Fibroblast of skin of right quadriceps (primary cell): ENCODE results near the gene KRTAP2-2.
A peak's percentile ranks its signal among the peaks of the same experiment; 100 is the strongest.
"Not testable (repeated sequence)": the region's sequence is repeated elsewhere in the genome, so short reads cannot be mapped to it uniquely, and the experiment has no call there.

Experiments used
- DNase-seq: peaks from one replicate; pipeline ENCODE4 v3.0.0-alpha.2; 2013

Gene KRTAP2-2, protein sequence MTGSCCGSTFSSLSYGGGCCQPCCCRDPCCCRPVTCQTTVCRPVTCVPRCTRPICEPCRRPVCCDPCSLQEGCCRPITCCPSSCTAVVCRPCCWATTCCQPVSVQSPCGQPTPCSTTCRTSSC

DNA sequence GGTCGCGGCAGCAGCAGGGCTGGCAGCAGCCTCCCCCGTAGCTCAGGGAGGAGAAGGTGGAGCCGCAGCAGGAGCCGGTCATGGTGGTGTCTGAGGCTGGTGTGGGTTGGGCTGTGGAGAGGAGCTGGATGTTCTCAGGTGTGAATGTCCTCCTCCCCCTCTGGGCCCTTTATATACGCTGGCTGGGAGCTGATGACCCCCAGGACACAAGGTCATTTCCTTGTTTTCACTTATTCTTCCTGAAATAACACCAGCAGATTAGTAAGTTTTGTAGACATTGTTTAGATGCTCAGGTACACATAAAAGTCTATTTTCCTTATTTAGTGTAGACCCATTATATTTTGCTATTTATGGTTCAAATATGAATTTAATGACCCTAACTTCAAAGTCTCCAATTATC, at the start of gene KRTAP2-2:
Gene KRTAP2-2 (minus strand): TSS at position 101 of the 400 bp plus-strand sequence. CDS start 19 bp downstream, at position 82.
- DNase-seq = not testable (repeated sequence)

DNA sequence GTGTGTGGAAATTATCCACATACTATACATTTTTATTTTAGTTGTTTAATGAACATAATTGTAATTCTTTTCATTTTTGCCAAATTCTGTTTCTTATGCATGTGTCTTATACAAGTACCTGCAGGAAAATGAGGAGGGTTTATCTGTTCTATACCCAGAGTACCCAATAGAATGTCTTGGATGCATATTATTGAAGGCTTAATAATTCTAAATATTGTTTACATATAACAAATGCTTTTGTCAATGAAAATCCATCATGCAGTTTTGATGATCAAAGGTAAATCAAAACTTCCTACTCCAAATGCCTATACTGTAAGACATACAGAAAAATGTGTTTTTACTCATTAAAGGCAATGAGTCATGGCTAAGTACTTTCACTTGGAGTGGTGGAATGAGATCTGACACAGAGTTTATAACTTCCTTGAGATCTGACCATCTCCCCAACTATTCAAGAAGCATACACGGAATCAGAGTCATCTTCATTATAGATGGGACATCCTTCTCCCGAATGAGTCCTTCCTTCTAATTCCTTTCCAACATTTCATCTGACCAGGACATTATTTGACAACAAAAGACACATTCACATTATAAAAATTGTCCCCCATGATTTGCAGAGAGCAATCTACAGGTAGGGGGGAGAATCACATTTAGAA, 49.5 kb upstream of the KRTAP2-2 start:
- peak; percentile 87 for DNase-seq

DNA sequence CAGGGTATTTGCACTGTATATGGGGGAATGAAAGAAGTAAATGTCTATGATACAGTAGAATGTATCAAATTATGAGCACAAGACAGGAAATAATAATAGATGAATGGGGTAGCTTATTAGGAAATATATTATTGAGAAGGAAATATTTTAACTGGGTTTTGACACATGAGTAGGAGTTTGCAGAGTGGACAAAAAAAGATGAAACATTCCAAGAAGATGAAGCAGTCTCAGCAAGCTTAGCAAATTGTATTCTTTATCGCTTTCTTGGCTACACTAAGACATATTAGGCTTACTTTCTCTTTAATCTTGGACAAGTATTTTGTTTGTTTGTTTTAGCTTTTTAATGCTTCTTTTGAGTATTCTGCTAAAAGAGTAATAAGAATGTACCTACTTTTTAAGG, 48.9 kb upstream of the KRTAP2-2 start:
- DNase-seq = no peak

DNA sequence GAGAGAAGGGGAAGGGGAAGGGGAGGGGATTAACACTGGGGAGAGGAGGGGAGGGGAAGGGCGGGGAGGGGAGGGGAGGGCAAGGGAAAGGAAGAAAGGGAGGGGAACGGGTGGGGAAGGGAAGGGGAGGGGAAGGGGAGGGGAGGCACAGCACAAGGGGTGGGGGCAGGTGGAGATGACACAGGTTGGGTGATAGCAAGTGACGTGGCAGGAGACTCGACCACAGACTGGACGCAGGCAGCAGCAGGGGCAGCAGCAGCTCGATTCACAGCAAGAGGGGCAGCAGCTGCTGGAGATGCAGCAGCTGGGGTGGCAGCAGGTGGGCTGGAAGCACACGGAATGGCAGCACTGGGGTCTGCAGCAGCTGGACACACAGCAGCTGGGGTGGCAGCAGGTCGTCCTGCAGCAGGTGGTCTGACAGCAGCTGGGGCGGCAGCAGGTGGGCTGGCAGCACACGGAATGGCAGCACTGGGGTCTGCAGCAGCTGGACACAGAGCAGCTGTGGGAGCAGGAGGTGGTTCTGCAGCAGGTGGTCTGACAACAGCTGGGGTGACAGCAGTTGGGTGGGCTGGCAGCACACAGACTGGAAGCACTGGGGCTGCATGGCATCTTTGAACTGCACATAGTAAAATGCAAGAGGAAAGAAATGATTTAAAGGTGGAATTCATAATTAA, 46.7 kb upstream of the KRTAP2-2 start, which contains the start of gene KRTAP4-16:
Gene KRTAP4-16 (minus strand): TSS at position 624 of the 674 bp plus-strand sequence. CDS start 0 bp downstream, at position 624.
- DNase-seq = no peak

DNA sequence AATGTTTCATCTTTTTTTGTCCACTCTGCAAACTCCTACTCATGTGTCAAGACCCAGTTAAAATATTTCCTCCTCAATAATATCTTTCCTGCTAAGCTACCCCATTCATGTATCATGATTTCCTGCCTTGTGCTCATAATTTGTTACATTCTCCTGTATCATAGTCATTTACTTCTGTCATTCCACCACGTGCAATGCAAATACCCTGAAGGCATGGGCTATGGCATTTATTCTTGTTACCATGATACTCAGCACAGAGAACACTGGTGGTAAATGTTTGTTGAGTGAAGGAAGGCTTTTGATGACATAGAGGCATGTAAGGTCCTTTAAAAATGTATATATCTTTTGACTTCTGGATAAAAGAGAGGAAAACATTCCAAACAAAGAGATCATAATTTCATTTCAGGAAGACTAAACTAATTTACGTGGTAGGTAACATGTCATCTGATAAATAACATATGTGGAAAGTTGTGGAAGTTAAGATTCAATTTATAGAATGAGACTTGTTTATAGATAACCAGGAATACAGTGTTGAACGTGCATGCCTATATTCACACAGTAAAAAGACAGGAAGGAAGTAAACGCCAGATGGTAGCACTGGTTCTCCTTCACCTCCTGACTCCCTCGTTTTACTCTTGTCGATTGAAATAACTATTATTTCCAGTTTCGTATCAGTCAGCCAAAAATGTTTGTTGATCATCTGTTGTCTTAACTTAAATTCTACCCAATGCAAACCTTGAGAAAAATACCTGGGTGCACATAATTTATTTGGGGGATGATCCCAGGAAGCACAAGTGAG, 44.9 kb upstream of the KRTAP2-2 start:
- DNase-seq = peak; percentile 91

DNA sequence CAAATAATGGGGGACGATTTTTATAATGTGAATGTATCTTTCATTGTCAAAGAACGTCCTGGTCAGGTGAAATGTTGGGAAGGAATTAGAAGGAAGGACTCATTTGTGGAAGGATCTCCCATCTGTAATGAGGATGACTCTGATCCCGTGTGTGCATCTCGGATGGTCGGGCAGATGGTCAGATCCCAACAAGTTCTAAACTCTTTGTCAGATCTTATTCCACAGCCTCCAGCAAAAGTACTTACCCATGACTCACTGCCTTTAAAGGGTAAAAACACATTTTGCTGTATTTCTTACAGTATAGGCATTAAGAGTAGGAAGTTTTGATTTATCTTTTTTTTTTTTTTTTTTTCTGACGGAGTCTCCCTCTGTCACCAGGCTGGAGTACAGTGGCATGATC, 43.5 kb upstream of the KRTAP2-2 start:
- peak; percentile 65 for DNase-seq

DNA sequence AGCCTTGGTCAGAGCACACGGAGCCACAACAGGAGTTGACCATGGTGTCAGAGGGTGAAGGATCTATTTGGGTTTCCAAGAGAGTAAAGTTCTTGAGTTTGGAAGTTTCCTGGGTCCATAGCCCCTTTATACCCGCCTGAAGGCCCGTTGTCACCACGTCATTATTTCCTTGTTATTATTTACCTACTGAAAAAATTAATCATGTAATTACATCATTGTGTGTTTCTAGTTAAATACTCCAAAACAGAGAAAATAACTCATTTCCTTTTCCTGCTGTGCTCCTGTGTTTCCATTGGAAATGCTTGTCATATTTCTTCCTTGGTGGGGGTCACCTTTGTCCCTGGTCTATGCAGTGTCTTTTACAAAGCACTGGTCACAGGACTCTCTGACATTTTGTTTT, 43.0 kb upstream of the KRTAP2-2 start, which contains the start of gene KRTAP4-8:
Gene KRTAP4-8 (minus strand): TSS at position 101 of the 400 bp plus-strand sequence. CDS start 58 bp downstream, at position 43.
- no peak for DNase-seq

DNA sequence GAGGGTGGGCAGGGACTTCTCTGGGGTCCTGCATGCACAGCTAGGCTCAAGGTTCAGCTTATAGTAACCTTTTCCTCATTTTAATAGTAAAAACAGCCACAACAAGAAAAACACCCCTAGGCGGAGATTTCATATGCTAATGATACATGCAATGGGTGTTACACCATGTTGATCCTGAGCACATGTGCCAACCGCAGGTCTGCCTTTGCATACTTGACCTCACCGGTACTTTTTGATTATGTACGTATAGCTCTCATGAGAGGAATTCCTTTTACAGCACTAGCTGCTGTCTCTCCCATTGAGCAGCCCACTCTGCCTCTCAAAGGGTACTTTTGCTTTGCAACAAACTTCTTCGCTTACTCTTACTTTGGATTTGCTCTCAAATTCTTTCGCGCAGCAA, 41.0 kb upstream of the KRTAP2-2 start:
- no peak for DNase-seq

DNA sequence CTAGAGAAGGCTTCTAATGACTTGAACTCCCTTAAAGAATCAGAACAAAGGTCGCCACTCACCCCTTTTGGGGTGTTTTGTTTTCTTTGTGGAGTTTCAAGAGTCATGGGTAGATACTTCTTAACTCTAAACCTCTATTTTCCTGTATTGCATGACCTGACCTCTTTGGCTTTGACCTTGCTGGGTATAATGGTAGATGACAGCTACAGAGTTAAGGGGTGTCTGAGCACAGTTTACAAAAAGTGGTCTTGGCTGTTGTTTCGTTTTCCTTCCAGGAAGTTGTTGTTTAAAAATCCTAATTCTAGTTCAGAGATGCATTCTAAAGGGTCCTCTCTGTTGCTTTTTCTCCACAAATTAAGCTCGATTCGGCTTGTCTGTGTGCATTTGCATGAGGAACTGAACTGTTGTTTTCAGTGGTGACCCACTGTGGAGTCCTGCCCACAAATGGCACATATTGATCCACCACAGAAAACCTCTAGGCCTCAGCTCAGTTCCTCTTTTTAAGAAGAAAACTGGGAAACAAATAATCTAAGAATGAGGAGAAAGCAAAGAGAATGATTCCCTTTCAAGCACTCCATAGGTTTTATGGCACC, 33.8 kb upstream of the KRTAP2-2 start:
- DNase-seq = not testable (repeated sequence)

DNA sequence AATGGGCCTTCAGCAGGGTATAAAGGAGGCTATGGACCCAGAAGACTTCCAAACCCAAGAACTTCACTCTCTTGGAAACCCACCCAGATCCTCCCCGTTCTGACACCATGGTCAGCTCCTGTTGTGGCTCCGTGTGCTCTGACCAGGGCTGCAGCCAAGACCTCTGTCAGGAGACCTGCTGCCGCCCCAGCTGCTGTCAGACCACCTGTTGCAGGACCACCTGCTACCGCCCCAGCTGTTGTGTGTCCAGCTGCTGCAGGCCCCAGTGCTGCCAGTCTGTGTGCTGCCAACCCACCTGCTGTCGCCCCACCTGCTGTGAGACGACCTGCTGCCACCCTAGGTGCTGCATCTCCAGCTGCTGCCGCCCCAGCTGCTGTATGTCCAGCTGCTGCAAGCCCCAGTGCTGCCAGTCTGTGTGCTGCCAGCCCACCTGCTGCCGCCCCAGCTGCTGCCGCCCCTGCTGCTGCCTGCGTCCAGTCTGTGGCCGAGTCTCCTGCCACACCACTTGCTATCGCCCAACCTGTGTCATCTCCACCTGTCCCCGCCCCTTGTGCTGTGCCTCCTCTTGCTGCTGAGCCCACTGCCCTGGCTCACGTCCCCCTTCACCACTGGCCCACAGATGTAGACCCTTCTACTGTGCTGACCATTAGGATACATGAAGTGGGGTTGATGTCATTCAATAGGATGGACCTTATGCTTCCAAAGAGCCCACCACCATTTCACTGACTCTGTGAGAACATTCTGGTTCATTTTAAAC, 29.2 kb upstream of the KRTAP2-2 start, which contains the start of gene KRTAP4-7:
Gene KRTAP4-7 (plus strand): TSS at position 51 of the 757 bp plus-strand sequence. CDS start 57 bp downstream, at position 108.
- DNase-seq = not testable (repeated sequence)

GRCh38 chr17:41083427-41083826, 28.4 kb upstream of the KRTAP2-2 start:
- peak; percentile 82 for DNase-seq

DNA sequence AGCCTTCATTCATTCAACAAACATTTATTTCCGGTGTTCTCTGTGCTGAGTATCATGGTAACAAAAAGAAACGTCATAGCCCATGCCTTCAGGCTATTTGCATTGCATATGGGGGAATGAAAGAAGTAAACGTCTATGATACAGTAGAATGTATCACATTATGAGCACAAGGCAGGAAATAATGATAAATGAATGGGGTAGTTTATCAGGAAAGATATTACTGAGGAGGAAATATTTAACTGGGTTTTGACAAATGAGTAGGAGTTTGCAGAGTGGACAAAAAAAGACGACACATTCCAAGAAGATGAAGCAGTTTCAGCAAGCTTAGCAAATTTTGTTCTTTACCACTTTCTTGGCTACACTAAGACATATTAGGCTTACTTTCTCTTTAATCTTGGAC, 27.6 kb upstream of the KRTAP2-2 start:
- DNase-seq = peak; percentile 43

- DNase-seq = no peak
Measured at GRCh38 chr17:41076788-41077187, 21.8 kb upstream of the KRTAP2-2 start.

DNA sequence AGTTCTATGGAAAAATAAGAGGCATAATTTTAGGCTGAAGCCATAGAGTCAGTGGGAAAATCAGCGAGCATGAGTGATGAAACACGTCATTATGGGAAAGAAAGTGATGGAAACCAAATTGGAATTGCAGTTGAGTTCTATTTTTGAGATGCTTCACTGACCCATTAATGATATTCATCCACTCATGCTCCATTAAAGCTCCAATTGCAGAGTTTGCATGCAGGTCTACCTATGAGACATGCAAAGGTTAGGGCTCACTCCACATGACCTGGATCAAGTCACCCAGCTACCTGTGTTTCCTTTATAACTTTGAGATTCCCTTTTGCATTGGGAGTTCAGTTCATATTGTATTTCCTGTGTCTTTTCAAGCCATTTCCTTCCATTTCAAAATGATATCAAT, 18.6 kb upstream of the KRTAP2-2 start:
- DNase-seq = no peak

GRCh38 chr17:41071606-41072360, 16.8 kb upstream of the KRTAP2-2 start:
- no peak for DNase-seq

GRCh38 chr17:41069031-41069430, 14.0 kb upstream of the KRTAP2-2 start:
- no peak for DNase-seq

DNA sequence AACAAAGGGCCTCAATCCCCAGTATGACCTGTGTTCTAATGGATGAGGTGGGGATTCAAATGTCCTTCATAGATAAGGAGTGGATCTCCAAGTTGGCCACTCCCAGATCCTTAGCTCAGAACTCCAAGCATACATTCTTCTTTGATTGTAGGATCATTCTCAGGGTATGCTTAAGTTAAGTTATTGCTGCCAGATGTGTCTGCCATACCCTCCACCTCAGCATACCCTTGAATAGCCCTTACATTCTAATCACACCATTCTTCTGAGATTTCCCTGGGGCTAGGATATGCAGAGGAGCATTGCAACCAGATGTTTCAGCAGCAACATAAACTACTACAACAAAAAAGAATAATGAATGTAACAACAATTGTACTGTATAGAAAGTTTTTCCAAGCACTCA, 12.3 kb upstream of the KRTAP2-2 start:
- peak; percentile 78 for DNase-seq

DNA sequence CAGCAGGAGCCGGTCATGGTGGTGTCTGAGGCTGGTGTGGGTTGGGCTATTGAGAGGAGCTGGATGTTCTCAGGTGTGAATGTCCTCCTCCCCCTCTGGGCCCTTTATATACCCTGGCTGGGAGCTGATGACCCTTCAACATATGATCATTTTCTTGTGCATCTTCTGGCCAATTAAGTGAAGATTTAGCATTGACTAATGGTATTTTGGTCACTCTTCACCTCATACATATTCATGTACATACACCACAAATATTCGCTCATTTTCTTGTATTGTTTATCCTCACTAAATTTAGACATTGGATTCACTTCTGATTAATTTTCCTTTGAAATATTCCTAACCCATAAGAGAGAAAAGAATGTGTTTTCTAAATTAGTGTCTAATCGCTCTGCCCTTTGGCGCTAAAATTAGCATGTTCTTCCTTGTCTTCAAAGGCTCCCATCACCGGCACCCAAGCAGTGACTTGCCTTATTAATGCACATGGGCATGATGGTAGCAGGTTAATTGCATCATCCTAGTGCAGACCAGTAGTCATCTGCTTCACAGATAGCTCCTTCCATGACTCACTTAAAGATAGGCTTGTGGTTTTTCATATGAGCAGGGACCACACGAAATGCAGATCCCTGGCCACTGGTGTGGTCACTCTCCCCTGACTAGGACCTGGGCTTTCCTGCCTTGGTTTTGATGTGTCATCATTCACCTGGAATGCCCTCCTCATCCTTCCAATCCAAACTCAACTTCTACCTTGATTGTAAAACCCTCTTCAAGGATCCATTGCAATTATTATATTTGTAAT, 11.0 kb upstream of the KRTAP2-2 start, which contains the start of gene KRTAP2-4:
Gene KRTAP2-4 (minus strand): TSS at position 51 of the 796 bp plus-strand sequence. CDS start 34 bp downstream, at position 17.
- peak; percentile 91 for DNase-seq

- DNase-seq = not testable (repeated sequence)
Measured at GRCh38 chr17:41065016-41065689, 10.1 kb upstream of the KRTAP2-2 start.
